AG04450 (cell line): ENCODE data around the gene KCNMB4. TPM values are rescaled to one million over a fixed set of nuclear protein-coding genes. Genes with fewer than 3 reads are reported as not detected.

Source experiments
- CTCF ChIA-PET: fragments of 300-600, 350-600 bp; formaldehyde crosslinking; extraction: SDS; loops from one replicate; lab custom pipeline; 2022; ENCODE audit warnings: antibody characterized with exemption, inconsistent platforms; lab: Charles Lee
- POLR2A ChIA-PET: fragments of 350-600 bp; formaldehyde crosslinking; extraction: SDS; loops from one replicate; lab custom pipeline; 2021; ENCODE audit warnings: antibody characterized with exemption, inconsistent platforms; lab: Yijun Ruan, JAX
- DNase-seq: peaks from one replicate; pipeline ENCODE4 v3.0.0-alpha.2; 2011; ENCODE audit warnings: low read depth, low spot score
- H3K27ac ChIP-seq: one replicate; pipeline ENCODE4 v1.5.1; 2012; ENCODE audit warnings: low read depth, low read length, control low read depth
- H3K27me3 ChIP-seq: one replicate; pipeline ENCODE4 v1.6.0; 2012; ENCODE audit warnings: low read length; ENCODE audit not compliant: control insufficient read depth, insufficient read depth
- H3K4me3 ChIP-seq: 2 replicates; pipeline ENCODE4 v1.5.1; 2011; ENCODE audit warnings: mild to moderate bottlenecking, low read depth, low read length, control low read depth
- H3K9me3 ChIP-seq: 2 replicates; pipeline ENCODE4 v1.5.1; 2012; ENCODE audit warnings: low read length; ENCODE audit not compliant: control insufficient read depth, insufficient read depth
- CTCF ChIP-seq: IDR thresholded peaks from 2 replicates; pipeline ENCODE4 v1.5.1; 2011; ENCODE audit warnings: low read depth, low read length, control low read depth, inconsistent platforms
- polyA plus RNA-seq: library from polyadenylated mRNA; depleted of rRNA; stranded (reverse); fragments of >200 nt; gene quantifications from 2 replicates; pipeline ENCODE4 v1.2.3, GENCODE V29; 2011

Gene KCNMB4
- polyA plus RNA-seq, 1 experiment: 0.14 TPM

GRCh38 chr12:70466753-70467152, 100.7 kb downstream of the KCNMB4 start:
- POLR2A ChIA-PET: no interaction called here
- CTCF ChIA-PET: no interaction called here

GRCh38 chr12:70467476-70467875, 101.4 kb downstream of the KCNMB4 start:
- POLR2A ChIA-PET: no interaction called here
- no peak for DNase-seq
- Histone ChIP-seq H3K27me3 (no peaks in the 10 kb centered on the region), H3K9me3 (peaks cover 5% of the 10 kb centered on the region), H3K4me3 (no peak overlapping the region), H3K27ac (no peak overlapping the region)
- TF ChIP-seq CTCF: no peak
- CTCF ChIA-PET: no interaction called here

More at GRCh38 chr12:70466753-70467152, 100.7 kb downstream of the KCNMB4 start:
- no peak for TF ChIP-seq CTCF
- Histone ChIP-seq H3K27me3 (no peaks in the 10 kb centered on the region), H3K9me3 (peaks cover 5% of the 10 kb centered on the region), H3K4me3 (no peak overlapping the region), H3K27ac (no peak overlapping the region)
- DNase-seq: no peak

- no peak for DNase-seq
- no peak for TF ChIP-seq CTCF
- Histone ChIP-seq H3K27ac (no peak overlapping the region), H3K4me3 (no peak overlapping the region), H3K9me3 (peaks cover 5% of the 10 kb centered on the region), H3K27me3 (no peaks in the 10 kb centered on the region)
- ChIA-PET POLR2A (no interaction called here), CTCF (no interaction called here)
These were observed 102.0 kb downstream of the KCNMB4 start for GRCh38 chr12:70467918-70468733.

GRCh38 chr12:70468741-70469140, 102.7 kb downstream of the KCNMB4 start:
- no peak overlapping the region for H3K4me3 ChIP-seq
- H3K27me3 ChIP-seq: no peaks in the 10 kb centered on the region
- H3K27ac ChIP-seq: no peak overlapping the region
- ChIA-PET POLR2A (no interaction called here), CTCF (no interaction called here)
- no peak for TF ChIP-seq CTCF
- peaks cover 3% of the 10 kb centered on the region for H3K9me3 ChIP-seq
- DNase-seq: no peak

GRCh38 chr12:70469221-70469820, 103.2 kb downstream of the KCNMB4 start:
- no peak for DNase-seq
- H3K27ac ChIP-seq: no peak overlapping the region
- CTCF ChIA-PET: no interaction called here
- no peaks in the 10 kb centered on the region; the same call in 1 of the 2 replicates for H3K9me3 ChIP-seq
- no peak for TF ChIP-seq CTCF
- H3K27me3 ChIP-seq: no peaks in the 10 kb centered on the region
- H3K4me3 ChIP-seq: no peak overlapping the region
- POLR2A ChIA-PET: no interaction called here
